B cell (primary cell): ENCODE results near the gene RSPH1.

ENCODE experiments used
- EZH2 ChIP-seq: IDR thresholded peaks from 2 replicates; pipeline ENCODE4 v1.6.1; 2012; ENCODE audit warnings: borderline replicate concordance, low read depth, mild to moderate bottlenecking, moderate library complexity, low read length; ENCODE audit not compliant: insufficient read depth, poor library complexity, severe bottlenecking
- TF ChIP-seq, protein P1 (sequence below): fragments of 200-600 bp; IDR thresholded peaks from one replicate; pipeline ENCODE4 v1.8.0; 2022; ENCODE audit warnings: antibody characterized with exemption, mild to moderate bottlenecking

GRCh38 chr21:42446531-42446930, 49.5 kb downstream of the RSPH1 start:
- TF ChIP-seq, protein P1, sequence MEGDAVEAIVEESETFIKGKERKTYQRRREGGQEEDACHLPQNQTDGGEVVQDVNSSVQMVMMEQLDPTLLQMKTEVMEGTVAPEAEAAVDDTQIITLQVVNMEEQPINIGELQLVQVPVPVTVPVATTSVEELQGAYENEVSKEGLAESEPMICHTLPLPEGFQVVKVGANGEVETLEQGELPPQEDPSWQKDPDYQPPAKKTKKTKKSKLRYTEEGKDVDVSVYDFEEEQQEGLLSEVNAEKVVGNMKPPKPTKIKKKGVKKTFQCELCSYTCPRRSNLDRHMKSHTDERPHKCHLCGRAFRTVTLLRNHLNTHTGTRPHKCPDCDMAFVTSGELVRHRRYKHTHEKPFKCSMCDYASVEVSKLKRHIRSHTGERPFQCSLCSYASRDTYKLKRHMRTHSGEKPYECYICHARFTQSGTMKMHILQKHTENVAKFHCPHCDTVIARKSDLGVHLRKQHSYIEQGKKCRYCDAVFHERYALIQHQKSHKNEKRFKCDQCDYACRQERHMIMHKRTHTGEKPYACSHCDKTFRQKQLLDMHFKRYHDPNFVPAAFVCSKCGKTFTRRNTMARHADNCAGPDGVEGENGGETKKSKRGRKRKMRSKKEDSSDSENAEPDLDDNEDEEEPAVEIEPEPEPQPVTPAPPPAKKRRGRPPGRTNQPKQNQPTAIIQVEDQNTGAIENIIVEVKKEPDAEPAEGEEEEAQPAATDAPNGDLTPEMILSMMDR = no peak
- no peak for TF ChIP-seq EZH2
